CD4-positive, alpha-beta T cell treated with Interleukin-4 for 4 hours (primary cell): ENCODE measurements around the gene RPL28.
A peak's percentile ranks its signal among the peaks of the same experiment; 100 is the strongest.

Experiments used
- DNase-seq: peaks from one replicate; pipeline ENCODE4 v3.0.0-alpha.2; 2020

The RPL28 gene

GRCh38 chr19:55385724-55386492, at the start of gene RPL28:
Gene RPL28 (plus strand): TSS chr19:55385932. CDS start chr19:55386358, 426 bp downstream.
- peak; percentile 98 for DNase-seq

- no peak for DNase-seq
These were observed 49.6 kb upstream of the RPL28 start for GRCh38 chr19:55336101-55336500.

GRCh38 chr19:55339105-55339888, 46.4 kb upstream of the RPL28 start, which contains the start of gene KMT5C:
Gene KMT5C (plus strand): TSS chr19:55339876. CDS start chr19:55341937, 2,061 bp downstream.
- DNase-seq: peak; percentile 100

GRCh38 chr19:55339889-55340783, 45.6 kb upstream of the RPL28 start:
- no peak for DNase-seq

- DNase-seq: no peak
These were observed 45.0 kb upstream of the RPL28 start for GRCh38 chr19:55340784-55341147.

- peak; percentile 40 for DNase-seq
These were observed 44.6 kb upstream of the RPL28 start for GRCh38 chr19:55341171-55341588.

- no peak for DNase-seq
These were observed 43.9 kb upstream of the RPL28 start for GRCh38 chr19:55341595-55342531.

GRCh38 chr19:55344444-55344843, 41.3 kb upstream of the RPL28 start:
- no peak for DNase-seq

- DNase-seq: no peak
These were observed 40.5 kb upstream of the RPL28 start for GRCh38 chr19:55345101-55345817.

GRCh38 chr19:55345818-55346724, 39.7 kb upstream of the RPL28 start:
- DNase-seq: no peak

GRCh38 chr19:55346725-55347441, 38.8 kb upstream of the RPL28 start:
- no peak for DNase-seq

GRCh38 chr19:55347442-55348009, 38.2 kb upstream of the RPL28 start:
- no peak for DNase-seq

GRCh38 chr19:55348317-55349034, 37.3 kb upstream of the RPL28 start:
- DNase-seq: no peak

GRCh38 chr19:55350620-55351315, 35.0 kb upstream of the RPL28 start:
- DNase-seq: no peak

- DNase-seq: peak; percentile 9
These were observed 33.7 kb upstream of the RPL28 start for GRCh38 chr19:55352040-55352439.

- DNase-seq: no peak
These were observed 33.1 kb upstream of the RPL28 start for GRCh38 chr19:55352549-55353145.

- no peak for DNase-seq
These were observed 32.4 kb upstream of the RPL28 start for GRCh38 chr19:55353356-55353802.
